ENCODE data around the gene SAA1.
"Not testable (repeated sequence)": the region's sequence is repeated elsewhere in the genome, so short reads cannot be mapped to it uniquely, and the experiment has no call there.

SAA1 gene

DNA sequence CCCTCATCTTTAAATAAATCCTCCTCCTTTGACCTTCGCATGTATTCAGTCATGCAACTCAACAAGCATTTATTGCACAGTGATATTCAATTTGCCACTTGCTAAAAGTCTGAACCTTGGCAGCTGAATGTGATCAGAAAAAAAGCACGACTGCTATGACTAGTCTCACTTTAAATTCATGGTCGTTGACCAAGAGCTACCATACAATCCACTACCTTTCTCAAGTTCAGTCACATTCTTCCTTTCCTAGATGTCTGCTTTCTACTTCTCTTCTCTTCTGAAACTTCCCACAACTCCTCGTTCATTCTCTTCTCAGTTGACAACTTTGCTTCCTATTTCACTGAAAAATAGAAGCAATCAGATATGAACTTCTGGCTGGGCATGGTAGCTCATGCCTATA lies 2.0 kb upstream of the SAA1 start:
- TF ChIP-seq, protein P1, sequence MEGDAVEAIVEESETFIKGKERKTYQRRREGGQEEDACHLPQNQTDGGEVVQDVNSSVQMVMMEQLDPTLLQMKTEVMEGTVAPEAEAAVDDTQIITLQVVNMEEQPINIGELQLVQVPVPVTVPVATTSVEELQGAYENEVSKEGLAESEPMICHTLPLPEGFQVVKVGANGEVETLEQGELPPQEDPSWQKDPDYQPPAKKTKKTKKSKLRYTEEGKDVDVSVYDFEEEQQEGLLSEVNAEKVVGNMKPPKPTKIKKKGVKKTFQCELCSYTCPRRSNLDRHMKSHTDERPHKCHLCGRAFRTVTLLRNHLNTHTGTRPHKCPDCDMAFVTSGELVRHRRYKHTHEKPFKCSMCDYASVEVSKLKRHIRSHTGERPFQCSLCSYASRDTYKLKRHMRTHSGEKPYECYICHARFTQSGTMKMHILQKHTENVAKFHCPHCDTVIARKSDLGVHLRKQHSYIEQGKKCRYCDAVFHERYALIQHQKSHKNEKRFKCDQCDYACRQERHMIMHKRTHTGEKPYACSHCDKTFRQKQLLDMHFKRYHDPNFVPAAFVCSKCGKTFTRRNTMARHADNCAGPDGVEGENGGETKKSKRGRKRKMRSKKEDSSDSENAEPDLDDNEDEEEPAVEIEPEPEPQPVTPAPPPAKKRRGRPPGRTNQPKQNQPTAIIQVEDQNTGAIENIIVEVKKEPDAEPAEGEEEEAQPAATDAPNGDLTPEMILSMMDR (IDR thresholded peaks at IDR 0.05; ENCODE audit: low read depth, low read length) = no peak
- no peak overlapping the region for H3K4me3 ChIP-seq (ENCODE audit: low read depth, low read length)
- H3K9me3 ChIP-seq (ENCODE audit: severe bottlenecking) = no peaks in the 10 kb centered on the region
- no peak overlapping the region for H3K27ac ChIP-seq
- DNase-seq = no peak
- H3K27me3 ChIP-seq (ENCODE audit: insufficient read depth, low read depth, severe bottlenecking) = no peaks in the 10 kb centered on the region
- H3K36me3 ChIP-seq = no peaks in the 10 kb centered on the region

DNA sequence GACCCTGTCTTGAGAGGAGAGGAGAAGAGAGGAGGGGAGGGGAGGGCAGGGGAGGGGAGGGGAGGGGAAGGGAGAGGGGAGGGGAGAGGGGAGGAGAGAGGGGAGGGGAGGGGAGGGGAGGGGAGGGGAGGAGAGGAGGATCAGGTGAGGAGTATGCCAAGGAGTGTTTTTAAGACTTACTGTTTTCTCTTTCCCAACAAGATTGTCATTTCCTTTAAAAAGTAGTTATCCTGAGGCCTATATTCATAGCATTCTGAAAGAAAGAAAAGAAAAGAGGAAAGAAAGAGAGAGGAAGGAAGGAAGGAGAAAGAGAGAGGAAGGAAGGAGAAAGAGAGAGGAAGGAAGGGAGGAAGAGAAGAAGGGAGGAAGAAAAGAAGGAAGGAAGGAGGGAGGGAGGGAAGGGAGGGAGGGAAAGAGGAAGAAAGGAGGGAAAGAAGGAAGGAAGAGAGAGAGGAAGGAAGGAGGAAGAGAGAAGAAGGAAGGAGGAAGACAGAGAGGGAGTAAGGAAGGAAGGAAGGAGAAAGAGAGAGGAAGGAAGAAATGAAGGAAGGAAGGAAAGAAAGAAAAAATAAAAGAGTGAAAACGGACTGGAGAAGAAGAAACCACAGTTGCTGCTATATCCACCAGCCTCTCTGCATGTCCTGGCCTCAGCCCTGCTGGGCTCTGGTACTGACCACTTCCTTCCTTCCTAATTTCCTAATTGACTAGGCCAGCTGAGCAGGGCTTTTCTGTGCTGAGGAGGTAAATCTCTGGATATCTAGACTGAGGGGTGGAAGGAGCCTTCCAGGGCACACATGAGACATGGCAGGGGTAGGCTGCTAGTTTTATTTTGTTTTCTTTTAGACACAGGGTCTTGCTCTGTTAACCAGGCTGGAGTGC lies 1.1 kb upstream of the SAA1 start:
- TF ChIP-seq, protein P1 (IDR thresholded peaks at IDR 0.05; ENCODE audit: low read depth, low read length) = no peak
- Histone ChIP-seq H3K9me3 (ENCODE audit: severe bottlenecking) (no peaks in the 10 kb centered on the region), H3K27ac (no peak overlapping the region), H3K27me3 (ENCODE audit: insufficient read depth, low read depth, severe bottlenecking) (no peaks in the 10 kb centered on the region), H3K36me3 (no peaks in the 10 kb centered on the region), H3K4me3 (ENCODE audit: low read depth, low read length) (no peak overlapping the region)
- no peak for DNase-seq

DNA sequence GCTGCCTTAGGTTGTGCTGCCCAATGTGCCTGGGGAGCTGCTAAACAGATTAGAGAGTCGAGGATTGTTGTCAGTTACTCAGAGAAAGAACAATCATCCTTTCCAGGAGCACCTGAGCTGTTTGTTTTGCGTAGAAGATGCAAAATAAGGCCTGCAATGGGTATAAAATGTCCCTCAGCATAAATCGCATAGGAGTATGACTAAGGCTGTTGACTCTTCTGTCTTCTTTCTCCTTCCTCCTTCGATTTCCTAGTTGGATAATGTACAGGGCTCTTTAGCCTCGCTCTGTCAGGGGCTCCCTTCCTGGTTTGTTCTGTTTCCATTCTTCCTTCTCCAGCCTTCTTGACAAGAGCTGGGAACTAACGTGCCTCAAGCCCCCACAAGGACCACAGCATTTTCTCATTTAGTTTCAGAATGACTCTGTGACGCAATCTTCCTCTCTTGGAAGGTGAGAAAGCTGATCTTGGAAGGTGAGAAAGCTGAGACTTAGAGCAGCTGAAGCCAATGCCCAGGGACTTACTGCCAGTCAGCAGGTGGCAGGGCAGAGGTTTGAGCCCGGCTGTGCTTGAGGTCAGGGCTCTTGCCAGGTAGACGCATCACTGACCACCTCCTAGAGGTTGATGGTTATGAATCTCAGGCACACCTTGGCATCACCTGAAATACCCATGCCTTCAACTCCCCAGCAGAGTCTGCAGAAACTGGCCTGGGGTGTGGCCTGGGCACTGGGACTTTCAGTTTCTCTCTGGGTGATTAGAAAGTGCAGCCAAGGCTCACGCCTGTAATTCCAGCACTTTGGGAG lies 1.5 kb downstream of the SAA1 start:
- not testable (repeated sequence) for H3K27me3 ChIP-seq (ENCODE audit: insufficient read depth, low read depth, severe bottlenecking); H3K4me3 ChIP-seq (ENCODE audit: low read depth, low read length); H3K9me3 ChIP-seq (ENCODE audit: severe bottlenecking); H3K36me3 ChIP-seq; H3K27ac ChIP-seq; DNase-seq

DNA sequence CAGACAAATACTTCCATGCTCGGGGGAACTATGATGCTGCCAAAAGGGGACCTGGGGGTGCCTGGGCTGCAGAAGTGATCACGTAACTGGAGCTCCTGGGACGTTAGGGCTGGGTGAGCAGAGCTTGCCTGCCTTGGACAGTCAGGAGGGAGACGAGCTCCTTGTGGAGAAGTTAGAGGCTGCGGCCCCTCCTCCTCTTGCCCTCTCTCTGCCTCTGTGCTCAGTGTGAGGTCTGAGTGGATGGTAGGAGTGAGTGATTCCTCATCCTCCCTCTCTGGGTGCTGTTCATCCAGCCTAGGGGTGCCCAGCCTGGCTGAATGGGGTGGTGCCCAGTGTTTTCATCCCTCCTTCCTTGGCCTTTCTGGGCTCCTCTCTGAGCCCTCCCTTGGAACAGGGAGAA lies 3.2 kb downstream of the SAA1 start:
- not testable (repeated sequence) for H3K27me3 ChIP-seq (ENCODE audit: insufficient read depth, low read depth, severe bottlenecking); H3K4me3 ChIP-seq (ENCODE audit: low read depth, low read length); H3K9me3 ChIP-seq (ENCODE audit: severe bottlenecking); DNase-seq; H3K27ac ChIP-seq; H3K36me3 ChIP-seq

DNA sequence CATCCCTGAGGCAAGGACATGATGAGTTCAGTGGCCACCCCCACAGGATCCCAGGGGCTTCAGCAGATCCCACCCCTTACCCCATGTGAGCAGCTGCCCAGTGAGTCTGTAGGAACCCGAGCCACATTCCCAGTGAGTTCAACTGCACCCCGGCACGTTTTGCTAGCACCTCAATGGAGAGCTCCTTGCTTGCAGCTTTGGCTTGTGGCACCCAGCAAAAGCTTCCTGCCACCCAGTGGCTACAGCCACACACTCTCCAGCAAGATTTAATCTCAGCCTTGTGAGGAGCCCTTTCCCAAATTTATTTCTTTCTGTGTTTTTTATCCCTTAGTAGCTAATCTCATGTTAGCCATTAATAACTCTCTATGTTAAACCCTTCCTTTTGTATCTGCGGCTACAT lies 4.0 kb downstream of the SAA1 start:
- no peak overlapping the region for H3K4me3 ChIP-seq (ENCODE audit: low read depth, low read length)
- DNase-seq = no peak
- TF ChIP-seq, protein P1 (IDR thresholded peaks at IDR 0.05; ENCODE audit: low read depth, low read length) = 0 out of 2 replicates have a peak, but pooled peaks have one; percentile 6
- no peaks in the 10 kb centered on the region for H3K9me3 ChIP-seq (ENCODE audit: severe bottlenecking)
- no peaks in the 10 kb centered on the region for H3K27me3 ChIP-seq (ENCODE audit: insufficient read depth, low read depth, severe bottlenecking)
- no peaks in the 10 kb centered on the region for H3K36me3 ChIP-seq
- no peak overlapping the region for H3K27ac ChIP-seq

DNA sequence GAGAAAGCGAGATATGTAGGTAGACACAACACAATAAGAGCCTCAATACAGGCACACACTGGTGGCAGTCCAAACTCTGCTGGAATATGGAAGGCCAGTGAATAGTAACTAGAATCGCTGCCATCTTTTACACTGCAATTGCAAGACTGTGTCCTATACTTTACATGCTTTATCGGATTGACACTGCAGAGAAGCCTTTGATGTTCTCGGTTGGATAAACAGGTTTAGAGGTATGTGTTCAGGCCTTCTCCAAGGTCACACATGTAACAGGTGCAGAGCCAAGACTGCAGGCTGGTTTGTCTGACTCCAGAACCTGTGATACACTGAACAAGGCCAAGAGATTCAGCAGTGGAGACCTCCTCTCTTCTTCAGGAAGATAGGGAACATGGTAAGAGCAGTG lies 5.1 kb downstream of the SAA1 start:
- TF ChIP-seq, protein P1 (IDR thresholded peaks at IDR 0.05; ENCODE audit: low read depth, low read length) = no peak
- H3K27me3 ChIP-seq (ENCODE audit: insufficient read depth, low read depth, severe bottlenecking) = no peaks in the 10 kb centered on the region
- H3K27ac ChIP-seq = no peak overlapping the region
- no peak for DNase-seq
- no peaks in the 10 kb centered on the region for H3K36me3 ChIP-seq
- no peak overlapping the region for H3K4me3 ChIP-seq (ENCODE audit: low read depth, low read length)
- H3K9me3 ChIP-seq (ENCODE audit: severe bottlenecking) = no peaks in the 10 kb centered on the region
